ENCODE results near the gene CD33. TPM values are rescaled to one million over a fixed set of nuclear protein-coding genes. Genes with fewer than 3 reads are reported as not detected.
"Not testable (repeated sequence)": the region's sequence is repeated elsewhere in the genome, so short reads cannot be mapped to it uniquely, and the experiment has no call there.

CD33 gene
- total RNA-seq, 1 donor from 2014 or later = not detected

- no peaks in the 10 kb centered on the region for H3K4me1 Mint-ChIP-seq (ENCODE audit: low read depth, unreplicated experiment)
- no peak overlapping the region for H3K4me3 Mint-ChIP-seq (ENCODE audit: unreplicated experiment)
- no peak for DNase-seq
- TF ChIP-seq CTCF (IDR thresholded peaks at IDR 0.05; ENCODE audit: partially characterized antibody, unreplicated experiment) = no peak
- H3K27ac Mint-ChIP-seq (ENCODE audit: unreplicated experiment) = no peak overlapping the region
- peaks cover 3% of the 10 kb centered on the region for H3K27me3 Mint-ChIP-seq (ENCODE audit: unreplicated experiment)
- H3K36me3 Mint-ChIP-seq (ENCODE audit: unreplicated experiment) = no peaks in the 10 kb centered on the region
- peaks cover 1% of the 10 kb centered on the region for H3K9me3 Mint-ChIP-seq (ENCODE audit: unreplicated experiment)
Measured at GRCh38 chr19:51204321-51204720, 20.6 kb upstream of the CD33 start.

GRCh38 chr19:51207747-51208146, 17.1 kb upstream of the CD33 start:
- Mint-ChIP-seq H3K4me1 (ENCODE audit: low read depth, unreplicated experiment) (no peaks in the 10 kb centered on the region), H3K27ac (ENCODE audit: unreplicated experiment) (no peak overlapping the region)
- TF ChIP-seq CTCF (IDR thresholded peaks at IDR 0.05; ENCODE audit: partially characterized antibody, unreplicated experiment) = no peak

GRCh38 chr19:51210191-51210784, 14.6 kb upstream of the CD33 start:
- H3K4me3 Mint-ChIP-seq (ENCODE audit: unreplicated experiment) = no peak overlapping the region
- H3K36me3 Mint-ChIP-seq (ENCODE audit: unreplicated experiment) = no peaks in the 10 kb centered on the region
- no peaks in the 10 kb centered on the region for H3K4me1 Mint-ChIP-seq (ENCODE audit: low read depth, unreplicated experiment)
- TF ChIP-seq CTCF (IDR thresholded peaks at IDR 0.05; ENCODE audit: partially characterized antibody, unreplicated experiment) = no peak
- DNase-seq = no peak
- peaks cover 3% of the 10 kb centered on the region for H3K27me3 Mint-ChIP-seq (ENCODE audit: unreplicated experiment)
- H3K27ac Mint-ChIP-seq (ENCODE audit: unreplicated experiment) = no peak overlapping the region
- no peaks in the 10 kb centered on the region for H3K9me3 Mint-ChIP-seq (ENCODE audit: unreplicated experiment)

More at GRCh38 chr19:51207747-51208146, 17.1 kb upstream of the CD33 start:
- no peaks in the 10 kb centered on the region for H3K36me3 Mint-ChIP-seq (ENCODE audit: unreplicated experiment)
- no peaks in the 10 kb centered on the region for H3K9me3 Mint-ChIP-seq (ENCODE audit: unreplicated experiment)
- no peak overlapping the region for H3K4me3 Mint-ChIP-seq (ENCODE audit: unreplicated experiment)
- DNase-seq = no peak
- H3K27me3 Mint-ChIP-seq (ENCODE audit: unreplicated experiment) = peaks cover 3% of the 10 kb centered on the region

GRCh38 chr19:51210874-51211361, 14.0 kb upstream of the CD33 start:
- H3K4me3 Mint-ChIP-seq (ENCODE audit: unreplicated experiment); H3K36me3 Mint-ChIP-seq (ENCODE audit: unreplicated experiment); DNase-seq; H3K4me1 Mint-ChIP-seq (ENCODE audit: low read depth, unreplicated experiment); H3K9me3 Mint-ChIP-seq (ENCODE audit: unreplicated experiment); H3K27ac Mint-ChIP-seq (ENCODE audit: unreplicated experiment); H3K27me3 Mint-ChIP-seq (ENCODE audit: unreplicated experiment): not testable (repeated sequence)

GRCh38 chr19:51211833-51212232, 13.0 kb upstream of the CD33 start:
- Mint-ChIP-seq H3K36me3 (ENCODE audit: unreplicated experiment) (peaks cover 10% of the 10 kb centered on the region), H3K4me1 (ENCODE audit: low read depth, unreplicated experiment) (no peaks in the 10 kb centered on the region), H3K4me3 (ENCODE audit: unreplicated experiment) (no peak overlapping the region), H3K27ac (ENCODE audit: unreplicated experiment) (no peak overlapping the region), H3K9me3 (ENCODE audit: unreplicated experiment) (no peaks in the 10 kb centered on the region), H3K27me3 (ENCODE audit: unreplicated experiment) (peaks cover 5% of the 10 kb centered on the region)
- TF ChIP-seq CTCF (IDR thresholded peaks at IDR 0.05; ENCODE audit: partially characterized antibody, unreplicated experiment) = no peak
- DNase-seq = no peak

Data from glutamatergic neuron (in vitro differentiated cells).